Activated CD8-positive, alpha-beta T cell treated with anti-CD3 and anti-CD28 coated beads for 36 hours (primary cell): ENCODE measurements around the gene TTYH3. TPM values are rescaled to one million over a fixed set of nuclear protein-coding genes. Genes with fewer than 3 reads are reported as not detected.

ENCODE experiments used
- ATAC-seq: fragments of 200-7000 bp; cut with Tn5 transposase; one replicate; pipeline ENCODE4 v1.10.0; 2021; ENCODE audit warnings: mild to moderate bottlenecking, moderate library complexity
- CTCF ChIA-PET: fragments of 350-600 bp; sonication (Branson Sonifier 250); formaldehyde crosslinking; loops from one replicate; lab custom pipeline; 2021; ENCODE audit warnings: antibody characterized with exemption; lab: Charles Lee
- POLR2A ChIA-PET: fragments of 350-600 bp; sonication (Branson Sonifier 250); formaldehyde crosslinking; loops from one replicate; lab custom pipeline; 2021; ENCODE audit warnings: antibody characterized with exemption; lab: Charles Lee
- DNase-seq: peaks from one replicate; pipeline ENCODE4 v3.0.0-alpha.2; 2020
- H3K27ac Mint-ChIP-seq: one replicate; pipeline ENCODE4 v1.8.0; 2021; ENCODE audit warnings: mild to moderate bottlenecking, mixed read lengths
- H3K27me3 Mint-ChIP-seq: one replicate; pipeline ENCODE4 v1.8.0; 2021; ENCODE audit warnings: mixed read lengths
- H3K36me3 Mint-ChIP-seq: one replicate; pipeline ENCODE4 v1.8.0; 2021; ENCODE audit warnings: low read depth, mixed read lengths
- H3K4me1 Mint-ChIP-seq: one replicate; pipeline ENCODE4 v1.8.0; 2021; ENCODE audit warnings: low read depth, mixed read lengths
- H3K4me3 Mint-ChIP-seq: one replicate; pipeline ENCODE4 v1.8.0; 2021; ENCODE audit warnings: mild to moderate bottlenecking, moderate library complexity, mixed read lengths
- H3K9me3 Mint-ChIP-seq: one replicate; pipeline ENCODE4 v1.8.0; 2021; ENCODE audit warnings: mixed read lengths
- CTCF ChIP-seq: fragments of 200-600 bp; IDR thresholded peaks from one replicate; pipeline ENCODE4 v1.8.0; 2022; ENCODE audit warnings: antibody characterized with exemption, mild to moderate bottlenecking
- intact Hi-C: fragments of 100-400 bp; cut with micrococcal nuclease; formaldehyde crosslinking; loops from one replicate; pipeline ENCODE4 v1.10.0; 2022
- total RNA-seq, 2 experiments: library from RNA; stranded (reverse); gene quantifications; one replicate each; pipeline ENCODE4 v1.2.3, GENCODE V29; 2021

Gene TTYH3
- 10 to 100 TPM; 30.3 to 32.3 TPM for total RNA-seq

GRCh38 chr7:2631946-2632732, at the start of gene TTYH3:
Gene TTYH3, plus strand, starts transcription at chr7:2631986. Its CDS starts 170 bp downstream, at chr7:2632156.
- H3K4me3 Mint-ChIP-seq: peak within 1 kb of the TSS; percentile 96
- DNase-seq: no peak
- no peaks in the 10 kb centered on the region for H3K36me3 Mint-ChIP-seq
- no peaks in the 10 kb centered on the region for H3K27me3 Mint-ChIP-seq
- H3K9me3 Mint-ChIP-seq: no peaks in the 10 kb centered on the region
- intact Hi-C loops: loop anchor here (10.0 kb wide), 1 partner anchor 77 kb away; the partner anchor contains the start of genes BRAT1 and IQCE
- CTCF ChIA-PET: interaction anchor here (1.8 kb wide), 1 partner anchor 23 kb away, joined by 5 read pairs; no protein-coding TSS in a partner anchor
- H3K4me1 Mint-ChIP-seq: peaks cover 16% of the 10 kb centered on the region
- POLR2A ChIA-PET: interaction anchor here (0.6 to 1.4 kb wide), 4 partner anchors 9 to 83 kb away, joined by 3 to 5 read pairs (median 4); no protein-coding TSS in a partner anchor
- no peak for TF ChIP-seq CTCF
- ATAC-seq: peak; percentile 26
- H3K27ac Mint-ChIP-seq: peak within 1 kb of the TSS; percentile 91

GRCh38 chr7:2582006-2582735, 49.6 kb upstream of the TTYH3 start:
- POLR2A ChIA-PET: no interaction called here
- no peaks in the 10 kb centered on the region for H3K36me3 Mint-ChIP-seq
- H3K27ac Mint-ChIP-seq: no peak overlapping the region
- CTCF ChIA-PET: no interaction called here
- intact Hi-C loops: no loop called here
- no peaks in the 10 kb centered on the region for H3K27me3 Mint-ChIP-seq
- no peaks in the 10 kb centered on the region for H3K9me3 Mint-ChIP-seq
- no peak overlapping the region for H3K4me3 Mint-ChIP-seq
- TF ChIP-seq CTCF: no peak
- DNase-seq: no peak
- no peak for ATAC-seq
- no peaks in the 10 kb centered on the region for H3K4me1 Mint-ChIP-seq

GRCh38 chr7:2583798-2584580, 47.8 kb upstream of the TTYH3 start:
- POLR2A ChIA-PET: no interaction called here
- CTCF ChIA-PET: no interaction called here

GRCh38 chr7:2585446-2585845, 46.3 kb upstream of the TTYH3 start:
- CTCF ChIA-PET: interaction anchor here (1.5 kb wide), 1 partner anchor 125 kb away, joined by 5 read pairs; no protein-coding TSS in a partner anchor
- ATAC-seq: no peak
- no peak for TF ChIP-seq CTCF
- intact Hi-C loops: no loop called here
- H3K36me3 Mint-ChIP-seq: no peaks in the 10 kb centered on the region
- H3K27me3 Mint-ChIP-seq: no peaks in the 10 kb centered on the region
- no peaks in the 10 kb centered on the region for H3K9me3 Mint-ChIP-seq
- POLR2A ChIA-PET: interaction anchor here (1.5 kb wide), 1 partner anchor 12 kb away, joined by 3 read pairs; no protein-coding TSS in a partner anchor
- no peak overlapping the region for H3K4me3 Mint-ChIP-seq
- H3K27ac Mint-ChIP-seq: no peak overlapping the region
- no peaks in the 10 kb centered on the region for H3K4me1 Mint-ChIP-seq
- DNase-seq: no peak

More at GRCh38 chr7:2583798-2584580, 47.8 kb upstream of the TTYH3 start:
- no peaks in the 10 kb centered on the region for H3K9me3 Mint-ChIP-seq
- DNase-seq (no peak), ATAC-seq (no peak)
- intact Hi-C loops: no loop called here
- H3K27ac Mint-ChIP-seq: no peak overlapping the region
- H3K36me3 Mint-ChIP-seq: no peaks in the 10 kb centered on the region
- TF ChIP-seq CTCF: no peak
- no peak overlapping the region for H3K4me3 Mint-ChIP-seq
- no peaks in the 10 kb centered on the region for H3K4me1 Mint-ChIP-seq
- H3K27me3 Mint-ChIP-seq: no peaks in the 10 kb centered on the region
